Fibroblast of mammary gland (primary cell): ENCODE results near the gene UMODL1.

ENCODE experiments used
- DNase-seq: peaks from one replicate; pipeline ENCODE4 v3.0.0-alpha.2; 2010; ENCODE audit warnings: low read depth
- H3K4me3 ChIP-seq: 2 replicates; pipeline ENCODE4 v1.5.1; 2011; ENCODE audit warnings: low read depth, mild to moderate bottlenecking, low read length, moderate library complexity; ENCODE audit not compliant: control insufficient read depth
- CTCF ChIP-seq: conservative IDR thresholded peaks from 2 replicates; pipeline ENCODE4 v1.5.1; 2011; ENCODE audit warnings: low read depth, low read length, inconsistent platforms; ENCODE audit not compliant: control insufficient read depth, insufficient read depth

Gene UMODL1

GRCh38 chr21:42049578-42050430, 21.3 kb upstream of the UMODL1 start:
- DNase-seq = no peak
- no peak overlapping the region for H3K4me3 ChIP-seq
- TF ChIP-seq CTCF = no peak

GRCh38 chr21:42051788-42052187, 19.3 kb upstream of the UMODL1 start:
- no peak overlapping the region for H3K4me3 ChIP-seq
- no peak for TF ChIP-seq CTCF
- no peak for DNase-seq

GRCh38 chr21:42055425-42055824, 15.7 kb upstream of the UMODL1 start:
- no peak for DNase-seq
- no peak overlapping the region for H3K4me3 ChIP-seq
- TF ChIP-seq CTCF = no peak

- DNase-seq = no peak
- no peak overlapping the region for H3K4me3 ChIP-seq
- TF ChIP-seq CTCF = no peak
Observed at GRCh38 chr21:42056468-42056867, 14.6 kb upstream of the UMODL1 start.

- H3K4me3 ChIP-seq = no peak overlapping the region
- no peak for TF ChIP-seq CTCF
- peak; percentile 36 for DNase-seq
Observed at GRCh38 chr21:42056996-42057689, 14.0 kb upstream of the UMODL1 start.

GRCh38 chr21:42057851-42058437, 13.2 kb upstream of the UMODL1 start:
- no peak for TF ChIP-seq CTCF
- no peak overlapping the region for H3K4me3 ChIP-seq
- no peak for DNase-seq
